ENCODE results near the gene MTUS2.

MTUS2 gene

GRCh38 chr13:29175250-29175873 lies 355.2 kb downstream of the MTUS2 start:
- no peak overlapping the region for H3K4me3 ChIP-seq (replicated peaks; ENCODE audit: low read depth, low read length)
- TF ChIP-seq CTCF (IDR thresholded peaks at IDR 0.05; ENCODE audit: low read depth, low read length, missing control alignments): no peak
- DNase-seq (ENCODE audit: extremely low read depth, low read depth): no peak

GRCh38 chr13:29180055-29180454 lies 359.9 kb downstream of the MTUS2 start:
- no peak for DNase-seq (ENCODE audit: extremely low read depth, low read depth)
- no peak overlapping the region for H3K4me3 ChIP-seq (replicated peaks; ENCODE audit: low read depth, low read length)
- no peak for TF ChIP-seq CTCF (IDR thresholded peaks at IDR 0.05; ENCODE audit: low read depth, low read length, missing control alignments)

GRCh38 chr13:29182216-29182615 lies 362.1 kb downstream of the MTUS2 start:
- no peak for TF ChIP-seq CTCF (IDR thresholded peaks at IDR 0.05; ENCODE audit: low read depth, low read length, missing control alignments)
- DNase-seq (ENCODE audit: extremely low read depth, low read depth): no peak
- no peak overlapping the region for H3K4me3 ChIP-seq (replicated peaks; ENCODE audit: low read depth, low read length)

GRCh38 chr13:29185926-29186325 lies 365.8 kb downstream of the MTUS2 start:
- TF ChIP-seq CTCF (IDR thresholded peaks at IDR 0.05; ENCODE audit: low read depth, low read length, missing control alignments): no peak
- DNase-seq (ENCODE audit: extremely low read depth, low read depth): no peak
- no peak overlapping the region for H3K4me3 ChIP-seq (replicated peaks; ENCODE audit: low read depth, low read length)

- no peak overlapping the region for H3K4me3 ChIP-seq (replicated peaks; ENCODE audit: low read depth, low read length)
- DNase-seq (ENCODE audit: extremely low read depth, low read depth): no peak
- no peak for TF ChIP-seq CTCF (IDR thresholded peaks at IDR 0.05; ENCODE audit: low read depth, low read length, missing control alignments)
These were observed 367.4 kb downstream of the MTUS2 start for GRCh38 chr13:29187584-29187983.

- H3K4me3 ChIP-seq (replicated peaks; ENCODE audit: low read depth, low read length): no peak overlapping the region
- TF ChIP-seq CTCF (IDR thresholded peaks at IDR 0.05; ENCODE audit: low read depth, low read length, missing control alignments): no peak
These were observed 370.2 kb downstream of the MTUS2 start for GRCh38 chr13:29190298-29190697.

GRCh38 chr13:29193083-29193482 lies 372.9 kb downstream of the MTUS2 start:
- no peak for TF ChIP-seq CTCF (IDR thresholded peaks at IDR 0.05; ENCODE audit: low read depth, low read length, missing control alignments)
- DNase-seq (ENCODE audit: extremely low read depth, low read depth): no peak
- no peak overlapping the region for H3K4me3 ChIP-seq (replicated peaks; ENCODE audit: low read depth, low read length)

More at GRCh38 chr13:29190298-29190697, 370.2 kb downstream of the MTUS2 start:
- no peak for DNase-seq (ENCODE audit: extremely low read depth, low read depth)

Data from HFF-Myc (cell line).